ENCODE measurements around the gene RGS9BP.

DNA sequence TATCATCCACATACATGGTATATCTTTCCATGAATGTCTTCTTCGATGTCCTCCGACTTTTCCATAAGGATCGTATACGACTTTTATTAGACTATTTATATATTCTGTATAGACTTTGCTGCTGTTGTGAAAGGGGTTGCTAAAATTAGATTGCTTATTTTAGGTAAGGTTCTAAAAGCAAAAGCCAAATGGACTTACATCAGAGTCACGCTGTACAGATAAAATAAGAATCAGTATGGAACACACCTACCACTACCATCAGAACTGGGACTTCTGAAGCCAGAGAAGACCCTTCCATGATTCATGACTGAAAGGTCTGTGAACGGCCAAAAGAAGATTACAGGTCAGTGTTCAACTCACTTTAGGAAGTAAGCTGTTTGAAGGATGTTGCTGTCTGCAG is 9.6 kb upstream of the RGS9BP start:
- TF ChIP-seq, protein P1, sequence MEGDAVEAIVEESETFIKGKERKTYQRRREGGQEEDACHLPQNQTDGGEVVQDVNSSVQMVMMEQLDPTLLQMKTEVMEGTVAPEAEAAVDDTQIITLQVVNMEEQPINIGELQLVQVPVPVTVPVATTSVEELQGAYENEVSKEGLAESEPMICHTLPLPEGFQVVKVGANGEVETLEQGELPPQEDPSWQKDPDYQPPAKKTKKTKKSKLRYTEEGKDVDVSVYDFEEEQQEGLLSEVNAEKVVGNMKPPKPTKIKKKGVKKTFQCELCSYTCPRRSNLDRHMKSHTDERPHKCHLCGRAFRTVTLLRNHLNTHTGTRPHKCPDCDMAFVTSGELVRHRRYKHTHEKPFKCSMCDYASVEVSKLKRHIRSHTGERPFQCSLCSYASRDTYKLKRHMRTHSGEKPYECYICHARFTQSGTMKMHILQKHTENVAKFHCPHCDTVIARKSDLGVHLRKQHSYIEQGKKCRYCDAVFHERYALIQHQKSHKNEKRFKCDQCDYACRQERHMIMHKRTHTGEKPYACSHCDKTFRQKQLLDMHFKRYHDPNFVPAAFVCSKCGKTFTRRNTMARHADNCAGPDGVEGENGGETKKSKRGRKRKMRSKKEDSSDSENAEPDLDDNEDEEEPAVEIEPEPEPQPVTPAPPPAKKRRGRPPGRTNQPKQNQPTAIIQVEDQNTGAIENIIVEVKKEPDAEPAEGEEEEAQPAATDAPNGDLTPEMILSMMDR (IDR thresholded peaks at IDR 0.05), result no peak
- TF ChIP-seq POLR2A (IDR thresholded peaks at IDR 0.05), result no peak
